H1 (cell line): ENCODE results near the gene ARHGAP23. TPM values are rescaled to one million over a fixed set of nuclear protein-coding genes. Genes with fewer than 3 reads are reported as not detected.
"Not testable (repeated sequence)": the region's sequence is repeated elsewhere in the genome, so short reads cannot be mapped to it uniquely, and the experiment has no call there.

Source experiments
- CTCF ChIA-PET: fragments of 300-600 bp; sonication (Branson Sonifier 250); formaldehyde crosslinking; loops from one replicate; lab custom pipeline; 2021; ENCODE audit not compliant: partially characterized antibody; lab: Charles Lee
- POLR2A ChIA-PET: fragments of 300-600 bp; sonication (Branson Sonifier 250); formaldehyde crosslinking; loops from one replicate; lab custom pipeline; 2021; ENCODE audit warnings: inconsistent platforms; ENCODE audit not compliant: partially characterized antibody; lab: Charles Lee
- DNase-seq, 2 experiments: peaks; one replicate each; pipeline versions ENCODE4 v3.0.0 to v3.0.0-alpha.2; 2010 to 2022; ENCODE audit warnings: low spot score in 2 of 2, low read depth in 1 of 2, mixed read lengths in 1 of 2
- FAIRE-seq: peaks from 2 replicates; lab custom pipeline; 2011; peaks lifted over from hg19 to GRCh38; lab: Jason Lieb, UNC
- H2AFZ ChIP-seq: 2 replicates; pipeline ENCODE4 v1.8.1; 2012; ENCODE audit warnings: low read length, inconsistent platforms
- H2AK5ac ChIP-seq: 2 replicates; pipeline ENCODE4 v1.6.1; 2013; ENCODE audit warnings: low read depth, low read length
- H2BK120ac ChIP-seq: replicated peaks from 2 replicates; pipeline ENCODE3; 2013; ENCODE audit warnings: low read depth, low read length, inconsistent platforms
- H2BK12ac ChIP-seq: 2 replicates; pipeline ENCODE4 v1.6.1; 2013; ENCODE audit warnings: low read depth, low read length
- H2BK15ac ChIP-seq: 2 replicates; pipeline ENCODE4 v1.6.1; 2013; ENCODE audit warnings: low read length
- H2BK20ac ChIP-seq: 2 replicates; pipeline ENCODE4 v1.6.1; 2013; ENCODE audit warnings: low read length
- H2BK5ac ChIP-seq: 2 replicates; pipeline ENCODE4 v1.6.1; 2013; ENCODE audit warnings: low read depth, low read length
- H3K14ac ChIP-seq: 2 replicates; pipeline ENCODE4 v1.6.1; 2013; ENCODE audit warnings: inconsistent platforms; ENCODE audit not compliant: insufficient read length
- H3K18ac ChIP-seq: 2 replicates; pipeline ENCODE4 v1.6.1; 2013; ENCODE audit warnings: low read length; ENCODE audit errors: extremely low read depth
- H3K23ac ChIP-seq: 2 replicates; pipeline ENCODE4 v1.6.1; 2013; ENCODE audit warnings: inconsistent platforms; ENCODE audit not compliant: insufficient read length
- H3K23me2 ChIP-seq: 2 replicates; pipeline ENCODE4 v1.6.1; 2013; ENCODE audit warnings: low read depth, low read length
- H3K27ac ChIP-seq: 2 replicates; pipeline ENCODE4 v1.6.1; 2011; ENCODE audit warnings: low read depth, low read length, inconsistent platforms
- H3K27me3 ChIP-seq, 4 experiments: replicated peaks in 1 of 4; 1 replicate in 1 of 4; 2 replicates in 3 of 4; pipeline versions ENCODE4 v1.6.1 to v1.8.1; 2011 to 2013; ENCODE audit warnings: low read length in 3 of 4, mild to moderate bottlenecking in 3 of 4, inconsistent platforms in 2 of 4, mixed read lengths in 2 of 4, moderate library complexity in 1 of 4; ENCODE audit not compliant: control insufficient read depth in 3 of 4, insufficient read depth in 3 of 4; ENCODE audit errors: extremely low read depth in 1 of 4
- H3K36me3 ChIP-seq, 4 experiments: 2 replicates each; pipeline versions ENCODE4 v1.6.1 to v1.8.1; 2011 to 2013; ENCODE audit warnings: mild to moderate bottlenecking in 4 of 4, low read length in 3 of 4, moderate library complexity in 2 of 4, control low read depth in 1 of 4, inconsistent platforms in 1 of 4; ENCODE audit not compliant: insufficient read depth in 4 of 4, control insufficient read depth in 2 of 4
- H3K4ac ChIP-seq: replicated peaks from 2 replicates; pipeline ENCODE3; 2013; ENCODE audit warnings: low read length, low read depth, mixed read lengths, inconsistent platforms; ENCODE audit not compliant: insufficient read length
- H3K4me1 ChIP-seq, 4 experiments: replicated peaks in 1 of 4; 1 replicate in 1 of 4; 2 replicates in 3 of 4; pipeline versions ENCODE4 v1.6.1 to v1.8.1; 2011 to 2013; ENCODE audit warnings: low read length in 3 of 4, inconsistent platforms in 2 of 4, mixed read lengths in 1 of 4; ENCODE audit not compliant: insufficient read depth in 4 of 4, control insufficient read depth in 3 of 4
- H3K4me2 ChIP-seq, 2 experiments: 2 replicates each; pipeline versions ENCODE4 v1.6.1 to v1.8.1; 2011 to 2013; ENCODE audit warnings: low read depth in 2 of 2, low read length in 2 of 2, control low read depth in 1 of 2, inconsistent platforms in 1 of 2, mild to moderate bottlenecking in 1 of 2; ENCODE audit not compliant: insufficient read depth in 1 of 2
- H3K4me3 ChIP-seq, 4 experiments: fragments of 200-600, 300-600 bp in 1 of 4; sonication (generic), shearing (Covaris generic), sonication (Bioruptor Twin) in 1 of 4; 2 replicates each; pipeline versions ENCODE4 v1.5.1 to v1.8.1; 2011 to 2016; ENCODE audit warnings: low read length in 4 of 4, low read depth in 3 of 4, control low read depth in 2 of 4, inconsistent platforms in 2 of 4, mild to moderate bottlenecking in 2 of 4, mixed read lengths in 1 of 4, moderate library complexity in 1 of 4; ENCODE audit not compliant: insufficient read depth in 2 of 4; ENCODE audit errors: extremely low read depth in 1 of 4
- H3K56ac ChIP-seq: replicated peaks from 2 replicates; pipeline ENCODE3; 2013; ENCODE audit warnings: low read depth, mild to moderate bottlenecking, mixed read lengths, low read length, inconsistent platforms; ENCODE audit not compliant: insufficient read length
- H3K79me1 ChIP-seq: 2 replicates; pipeline ENCODE4 v1.6.1; 2013; ENCODE audit warnings: low read depth, low read length, control low read depth
- H3K79me2 ChIP-seq, 2 experiments: 2 replicates each; pipeline versions ENCODE4 v1.6.1 to v1.8.1; 2012 to 2013; ENCODE audit warnings: low read length in 2 of 2, mild to moderate bottlenecking in 2 of 2, inconsistent platforms in 1 of 2; ENCODE audit not compliant: insufficient read depth in 2 of 2, control insufficient read depth in 1 of 2
- H3K9ac ChIP-seq, 4 experiments: replicated peaks in 1 of 4; 1 replicate in 1 of 4; 2 replicates in 3 of 4; pipeline versions ENCODE4 v1.6.1 to v1.8.1; 2011 to 2013; ENCODE audit warnings: low read depth in 3 of 4, low read length in 3 of 4, control low read depth in 2 of 4, mild to moderate bottlenecking in 2 of 4, moderate library complexity in 2 of 4, inconsistent platforms in 1 of 4; ENCODE audit errors: extremely low read depth in 1 of 4
- H3K9me3 ChIP-seq, 2 experiments: 2 replicates each; pipeline versions ENCODE4 v1.6.1 to v1.8.1; 2012 to 2013; ENCODE audit warnings: mild to moderate bottlenecking in 2 of 2, moderate library complexity in 2 of 2, control low read depth in 1 of 2, inconsistent platforms in 1 of 2, low read depth in 1 of 2, low read length in 1 of 2, mixed read lengths in 1 of 2; ENCODE audit not compliant: insufficient read depth in 2 of 2
- H4K20me1 ChIP-seq, 2 experiments: replicated peaks in 1 of 2; 2 replicates each; pipeline versions ENCODE3 to v1.8.1; 2011 to 2013; ENCODE audit warnings: inconsistent platforms in 2 of 2, low read length in 2 of 2, mild to moderate bottlenecking in 1 of 2; ENCODE audit not compliant: insufficient read depth in 2 of 2, control insufficient read depth in 1 of 2
- H4K5ac ChIP-seq: 2 replicates; pipeline ENCODE4 v1.6.1; 2013; ENCODE audit warnings: low read length, low read depth, mixed read lengths, inconsistent platforms; ENCODE audit not compliant: insufficient read length
- H4K8ac ChIP-seq: 2 replicates; pipeline ENCODE4 v1.8.0; 2013; ENCODE audit warnings: mild to moderate bottlenecking, moderate library complexity, low read length, inconsistent platforms; ENCODE audit not compliant: insufficient read depth; ENCODE audit errors: extremely low read depth
- H4K91ac ChIP-seq: replicated peaks from 2 replicates; pipeline ENCODE3; 2013; ENCODE audit warnings: low read length, mixed read lengths, inconsistent platforms; ENCODE audit not compliant: insufficient read length
- WGBS, 2 experiments: shearing (Covaris generic) in 1 of 2; methylation state at CpG; one replicate each; pipeline versions ENCODE4 v1.1.6 to v1.1.7; 2013 to 2015; ENCODE audit warnings: low lambda C conversion rate in 2 of 2, mixed read lengths in 2 of 2, inconsistent platforms in 1 of 2, low coverage in 1 of 2, missing lambda C conversion rate in 1 of 2; ENCODE audit not compliant: insufficient replicate concordance in 2 of 2, insufficient coverage in 1 of 2, insufficient read length in 1 of 2; ENCODE audit errors: extremely low coverage in 1 of 2, missing lambda C conversion rate in 1 of 2; 5-methylcytosine and 5-hydroxymethylcytosine counted together
- polyA plus RNA-seq, 7 experiments: library from polyadenylated mRNA; depleted of rRNA in 3 of 7; stranded (reverse) in 5 of 7; unstranded in 2 of 7; fragments of >200 nt in 5 of 7; fragments of 200-250 nt in 2 of 7; gene quantifications; 1 replicate in 5 of 7; 2 replicates in 1 of 7; 4 replicates in 1 of 7; pipeline versions ENCODE4 v1.2.1 to v1.2.3, GENCODE V29; 2011 to 2013; ENCODE audit warnings: missing spikeins in 2 of 7, mixed read lengths in 2 of 7
- total RNA-seq: library from RNA; stranded (reverse); fragmentation: NEBNext Ultra II Directional; extraction: Animal tissue kit (Norgen Biotek cat#: 25700); gene quantifications from 2 replicates; pipeline ENCODE4 v1.2.1, GENCODE V29; 2021

ARHGAP23 gene
- total and polyA plus RNA-seq, 2 of the 8 experiments (the other 6 are each of a cell fraction or from before 2014, with no cell fraction given) = 16.3 to 107 TPM

DNA sequence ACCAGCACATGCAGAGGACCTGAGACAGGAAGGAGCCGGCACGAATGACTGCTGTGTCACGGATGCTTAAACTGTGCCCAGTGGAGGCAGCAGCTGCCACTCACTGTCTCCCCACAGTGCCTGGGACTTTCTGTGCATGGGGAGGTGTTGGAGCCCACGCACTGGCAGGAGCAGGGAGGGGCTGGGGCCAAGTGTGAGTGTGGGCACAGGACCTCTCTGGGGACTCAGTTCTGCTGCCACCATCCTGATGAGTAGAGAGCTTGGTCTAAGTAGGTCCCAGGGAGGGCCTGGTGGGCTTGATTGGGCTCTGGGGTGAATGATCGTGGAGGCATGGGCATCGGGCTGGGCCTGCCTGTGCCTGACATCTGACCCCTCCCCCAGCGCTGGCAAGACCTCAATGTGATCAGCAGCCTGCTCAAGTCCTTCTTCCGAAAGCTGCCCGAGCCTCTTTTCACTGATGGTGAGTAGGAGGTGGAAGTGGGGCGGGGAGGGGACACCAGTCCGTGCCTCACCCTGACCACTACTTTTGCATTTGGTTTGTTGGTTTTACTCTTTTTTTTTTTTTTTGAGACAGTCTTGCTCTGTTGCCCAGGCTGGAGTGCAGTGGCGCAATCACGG is 57.5 kb downstream of the ARHGAP23 start:
- CTCF ChIA-PET = interaction anchor here (0.7 to 4.2 kb wide), 14 partner anchors 23 to 178 kb away, joined by 3 to 28 read pairs (median 4); no protein-coding TSS in a partner anchor
- 94% methylated on average over 10 of the region's 13 CpGs; no CpG with 5 or more reads in 1 of the 2 experiments for WGBS, 2 experiments

More for the DNA sequence above, 57.5 kb downstream of the ARHGAP23 start:
- not testable (repeated sequence) for H3K27ac ChIP-seq, FAIRE-seq, H3K79me1 ChIP-seq, H3K23ac ChIP-seq, H2BK15ac ChIP-seq, H3K4me3 ChIP-seq, H3K4me2 ChIP-seq, H2AK5ac ChIP-seq, H2BK12ac ChIP-seq, H4K5ac ChIP-seq, H3K56ac ChIP-seq, H2AFZ ChIP-seq, H3K9ac ChIP-seq, H3K9me3 ChIP-seq, H3K4ac ChIP-seq, H4K20me1 ChIP-seq, H2BK20ac ChIP-seq, H3K27me3 ChIP-seq, H3K79me2 ChIP-seq, H3K4me1 ChIP-seq, DNase-seq, H3K18ac ChIP-seq, H3K14ac ChIP-seq, H2BK120ac ChIP-seq, H2BK5ac ChIP-seq, H4K91ac ChIP-seq, H3K23me2 ChIP-seq
- POLR2A ChIA-PET = interaction anchor here (1.7 kb wide), 1 partner anchor 34 kb away, joined by 5 read pairs; no protein-coding TSS in a partner anchor
- H4K8ac ChIP-seq = 0 out of 2 replicates have a peak overlapping the region, but pooled peaks have one; percentile 51
- peaks cover 0 to 28% (median 12%) of the 10 kb centered on the region in 4 experiments; a peak in 4 of 8 replicates for H3K36me3 ChIP-seq
